ENCODE results near the gene LDLRAD4.

GRCh38 chr18:13296867-13297574 lies 78.5 kb downstream of the LDLRAD4 start:
- TF ChIP-seq FOXM1 (IDR thresholded peaks at IDR 0.05; ENCODE audit: borderline replicate concordance, low read depth) (no peak), EP300 (IDR thresholded peaks at IDR 0.05; ENCODE audit: borderline replicate concordance) (no peak), MAX (IDR thresholded peaks at IDR 0.05) (no peak), CEBPB (IDR thresholded peaks at IDR 0.05) (no peak), RAD21 (IDR thresholded peaks at IDR 0.05; ENCODE audit: low read depth) (no peak), TCF12 (IDR thresholded peaks at IDR 0.05; ENCODE audit: low read depth) (no peak), YY1 (IDR thresholded peaks at IDR 0.05; ENCODE audit: low read depth) (no peak), TAF1 (IDR thresholded peaks at IDR 0.05; ENCODE audit: low read depth) (no peak), CREB1 (IDR thresholded peaks at IDR 0.05; ENCODE audit: low read depth) (no peak), REST (IDR thresholded peaks at IDR 0.05; ENCODE audit: low read depth) (no peak)
